ENCODE results near the gene NOS3.

Gene NOS3

DNA sequence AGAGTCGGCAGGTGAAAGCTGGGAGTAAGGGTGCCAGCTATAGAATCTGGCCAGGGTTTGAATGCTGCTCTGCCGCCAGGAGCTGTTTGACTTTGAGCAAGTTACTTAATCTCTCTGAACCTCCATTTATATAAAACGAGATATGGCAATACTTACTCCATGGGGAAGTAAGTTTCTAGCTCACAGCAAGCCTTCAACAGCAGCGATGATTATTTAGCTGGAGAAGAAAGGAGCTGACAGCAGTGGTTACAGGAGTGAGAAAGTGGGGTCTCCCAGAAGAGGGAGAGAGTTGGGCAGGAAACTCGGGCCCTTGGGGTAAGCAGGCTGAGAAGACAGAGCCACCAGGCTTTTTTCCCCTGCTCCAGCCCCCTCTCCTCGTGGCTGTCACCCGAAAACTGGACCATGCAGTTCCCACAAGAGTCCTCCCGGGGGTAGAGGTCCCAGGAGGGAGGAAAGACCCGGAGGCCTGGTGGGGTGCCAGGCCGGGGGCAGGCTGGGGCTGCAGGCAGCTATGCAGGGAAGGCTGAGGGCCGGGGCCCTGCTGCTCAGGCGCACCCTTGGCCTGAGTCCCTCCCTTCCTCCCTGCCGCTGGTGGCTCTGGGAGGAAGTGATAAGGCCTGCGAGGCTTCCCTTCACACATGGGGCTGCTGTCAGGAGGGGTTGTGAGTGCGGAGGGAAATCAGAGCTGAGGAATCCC, 3.5 kb downstream of the NOS3 start:
- H3K4me3 ChIP-seq (ENCODE audit: low read depth, low read length) = no peak overlapping the region
- no peaks in the 10 kb centered on the region for H3K36me3 ChIP-seq
- TF ChIP-seq, protein P1, sequence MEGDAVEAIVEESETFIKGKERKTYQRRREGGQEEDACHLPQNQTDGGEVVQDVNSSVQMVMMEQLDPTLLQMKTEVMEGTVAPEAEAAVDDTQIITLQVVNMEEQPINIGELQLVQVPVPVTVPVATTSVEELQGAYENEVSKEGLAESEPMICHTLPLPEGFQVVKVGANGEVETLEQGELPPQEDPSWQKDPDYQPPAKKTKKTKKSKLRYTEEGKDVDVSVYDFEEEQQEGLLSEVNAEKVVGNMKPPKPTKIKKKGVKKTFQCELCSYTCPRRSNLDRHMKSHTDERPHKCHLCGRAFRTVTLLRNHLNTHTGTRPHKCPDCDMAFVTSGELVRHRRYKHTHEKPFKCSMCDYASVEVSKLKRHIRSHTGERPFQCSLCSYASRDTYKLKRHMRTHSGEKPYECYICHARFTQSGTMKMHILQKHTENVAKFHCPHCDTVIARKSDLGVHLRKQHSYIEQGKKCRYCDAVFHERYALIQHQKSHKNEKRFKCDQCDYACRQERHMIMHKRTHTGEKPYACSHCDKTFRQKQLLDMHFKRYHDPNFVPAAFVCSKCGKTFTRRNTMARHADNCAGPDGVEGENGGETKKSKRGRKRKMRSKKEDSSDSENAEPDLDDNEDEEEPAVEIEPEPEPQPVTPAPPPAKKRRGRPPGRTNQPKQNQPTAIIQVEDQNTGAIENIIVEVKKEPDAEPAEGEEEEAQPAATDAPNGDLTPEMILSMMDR (IDR thresholded peaks at IDR 0.05; ENCODE audit: low read depth, low read length) = no peak
- H3K9me3 ChIP-seq (ENCODE audit: severe bottlenecking) = peaks cover 13% of the 10 kb centered on the region
- H3K27me3 ChIP-seq (ENCODE audit: insufficient read depth, low read depth, severe bottlenecking) = no peaks in the 10 kb centered on the region
- DNase-seq = no peak
- H3K27ac ChIP-seq = no peak overlapping the region

DNA sequence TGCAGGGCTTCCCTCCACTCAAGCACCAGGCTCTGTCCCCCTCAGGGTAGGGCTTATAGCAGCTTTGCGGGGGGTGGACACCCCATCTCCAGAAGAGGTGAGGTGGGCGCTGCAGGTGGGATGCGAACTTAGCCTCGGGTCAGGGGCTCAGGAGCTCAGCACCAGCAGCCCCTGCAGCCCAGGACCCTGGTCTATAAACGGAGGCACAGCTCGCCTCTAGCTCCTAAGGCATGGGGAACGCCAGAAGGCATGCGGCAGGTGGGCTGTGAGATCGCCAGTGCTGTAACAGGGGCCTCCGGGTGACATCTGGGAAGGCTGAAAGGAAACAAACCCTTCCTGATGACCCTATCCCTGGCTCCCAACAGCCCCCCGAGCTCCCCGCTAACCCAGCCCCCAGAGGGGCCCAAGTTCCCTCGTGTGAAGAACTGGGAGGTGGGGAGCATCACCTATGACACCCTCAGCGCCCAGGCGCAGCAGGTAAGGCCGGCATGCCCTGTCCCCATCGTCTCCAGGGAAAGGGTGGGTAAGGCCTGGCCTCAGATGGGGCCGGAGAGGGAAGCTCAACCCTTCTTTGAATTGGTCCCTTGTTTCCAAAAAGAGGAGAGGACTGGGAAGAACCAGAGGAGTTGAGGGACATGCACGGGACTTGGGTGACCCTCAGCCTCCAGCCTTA, 4.2 kb downstream of the NOS3 start:
- H3K36me3 ChIP-seq = no peaks in the 10 kb centered on the region
- H3K9me3 ChIP-seq (ENCODE audit: severe bottlenecking) = peaks cover 13% of the 10 kb centered on the region
- H3K4me3 ChIP-seq (ENCODE audit: low read depth, low read length) = no peak overlapping the region
- H3K27me3 ChIP-seq (ENCODE audit: insufficient read depth, low read depth, severe bottlenecking) = no peaks in the 10 kb centered on the region
- no peak overlapping the region for H3K27ac ChIP-seq
- TF ChIP-seq, protein P1 (IDR thresholded peaks at IDR 0.05; ENCODE audit: low read depth, low read length) = no peak
- no peak for DNase-seq

DNA sequence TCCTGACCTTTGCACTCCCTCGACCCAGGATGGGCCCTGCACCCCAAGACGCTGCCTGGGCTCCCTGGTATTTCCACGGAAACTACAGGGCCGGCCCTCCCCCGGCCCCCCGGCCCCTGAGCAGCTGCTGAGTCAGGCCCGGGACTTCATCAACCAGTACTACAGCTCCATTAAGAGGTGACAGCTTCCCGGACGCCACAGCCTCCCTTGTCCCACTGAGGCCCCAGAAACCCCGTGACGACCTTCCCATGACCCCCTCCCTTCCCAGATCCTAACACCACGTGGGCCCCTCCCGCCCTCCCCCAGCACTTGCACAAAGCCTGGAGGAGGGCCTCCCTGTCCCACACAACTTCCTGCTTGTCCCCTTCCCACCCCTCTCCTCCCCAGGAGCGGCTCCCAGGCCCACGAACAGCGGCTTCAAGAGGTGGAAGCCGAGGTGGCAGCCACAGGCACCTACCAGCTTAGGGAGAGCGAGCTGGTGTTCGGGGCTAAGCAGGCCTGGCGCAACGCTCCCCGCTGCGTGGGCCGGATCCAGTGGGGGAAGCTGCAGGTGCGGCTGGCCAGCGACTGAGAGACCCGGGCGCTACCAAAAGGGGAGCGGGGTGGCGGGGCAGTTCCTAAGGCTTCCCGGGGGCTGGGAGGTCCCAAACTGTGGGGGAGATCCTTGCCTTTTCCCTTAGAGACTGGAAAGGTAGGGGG, 5.7 kb downstream of the NOS3 start:
- DNase-seq = no peak
- TF ChIP-seq, protein P1 (IDR thresholded peaks at IDR 0.05; ENCODE audit: low read depth, low read length) = no peak
- H3K36me3 ChIP-seq = no peaks in the 10 kb centered on the region
- H3K4me3 ChIP-seq (ENCODE audit: low read depth, low read length) = no peak overlapping the region
- no peak overlapping the region; the same call in 1 of the 2 replicates for H3K27ac ChIP-seq
- H3K9me3 ChIP-seq (ENCODE audit: severe bottlenecking) = no peaks in the 10 kb centered on the region
- H3K27me3 ChIP-seq (ENCODE audit: insufficient read depth, low read depth, severe bottlenecking) = no peaks in the 10 kb centered on the region

DNA sequence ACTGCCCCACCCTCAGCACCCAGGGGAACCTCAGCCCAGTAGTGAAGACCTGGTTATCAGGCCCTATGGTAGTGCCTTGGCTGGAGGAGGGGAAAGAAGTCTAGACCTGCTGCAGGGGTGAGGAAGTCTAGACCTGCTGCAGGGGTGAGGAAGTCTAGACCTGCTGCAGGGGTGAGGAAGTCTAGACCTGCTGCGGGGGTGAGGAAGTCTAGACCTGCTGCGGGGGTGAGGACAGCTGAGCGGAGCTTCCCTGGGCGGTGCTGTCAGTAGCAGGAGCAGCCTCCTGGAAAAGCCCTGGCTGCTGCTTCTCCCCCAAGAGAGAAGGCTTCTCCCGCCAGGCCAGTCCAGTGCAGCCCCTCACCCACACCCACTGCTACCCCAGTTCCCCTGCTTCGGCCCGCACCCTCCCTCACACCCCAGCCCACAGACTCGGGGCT, 6.3 kb downstream of the NOS3 start:
- no peak for DNase-seq
- TF ChIP-seq, protein P1 (IDR thresholded peaks at IDR 0.05; ENCODE audit: low read depth, low read length) = no peak
- H3K27ac ChIP-seq = no peak overlapping the region
- H3K4me3 ChIP-seq (ENCODE audit: low read depth, low read length) = no peak overlapping the region
- no peaks in the 10 kb centered on the region for H3K9me3 ChIP-seq (ENCODE audit: severe bottlenecking)
- H3K27me3 ChIP-seq (ENCODE audit: insufficient read depth, low read depth, severe bottlenecking) = no peaks in the 10 kb centered on the region
- no peaks in the 10 kb centered on the region for H3K36me3 ChIP-seq

DNA sequence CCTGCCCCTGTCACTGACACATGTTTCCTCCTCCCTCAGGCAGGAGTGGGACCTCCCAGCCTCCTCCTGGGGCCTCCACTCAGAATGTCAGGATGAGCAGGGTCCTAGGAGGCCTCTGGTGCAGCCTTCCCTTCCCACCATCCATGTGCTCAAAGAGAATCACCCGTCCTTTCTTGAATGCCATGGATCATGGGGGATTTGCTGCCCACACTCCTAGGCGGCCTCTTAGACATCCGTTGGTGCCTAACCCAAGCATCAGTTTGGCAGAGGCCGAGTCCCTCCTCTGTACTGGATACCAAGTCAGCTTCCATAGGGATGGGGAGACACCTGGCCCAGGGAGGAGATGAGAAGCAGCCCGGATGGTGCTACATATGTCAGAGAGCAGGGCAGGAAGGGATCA, 7.0 kb downstream of the NOS3 start:
- Histone ChIP-seq H3K9me3 (ENCODE audit: severe bottlenecking) (no peaks in the 10 kb centered on the region), H3K27ac (no peak overlapping the region), H3K36me3 (no peaks in the 10 kb centered on the region), H3K4me3 (ENCODE audit: low read depth, low read length) (no peak overlapping the region), H3K27me3 (ENCODE audit: insufficient read depth, low read depth, severe bottlenecking) (no peaks in the 10 kb centered on the region)
- no peak for DNase-seq
- TF ChIP-seq, protein P1 (IDR thresholded peaks at IDR 0.05; ENCODE audit: low read depth, low read length) = no peak
